DOHH2 (cell line): ENCODE measurements around the gene ITGAL.

Experiments used
- H3F3A ChIP-seq: fragments of 200-600 bp; sonication (generic), shearing (Covaris generic); 2 replicates; pipeline ENCODE4 v1.6.0; 2016; ENCODE audit warnings: antibody characterized with exemption, mild to moderate bottlenecking; ENCODE audit not compliant: control insufficient read depth, insufficient read depth
- H3K27ac ChIP-seq: fragments of 200-600 bp; sonication (generic); 2 replicates; pipeline ENCODE4 v1.5.1; 2014; ENCODE audit warnings: low read depth, mild to moderate bottlenecking, low read length, moderate library complexity
- H3K27me3 ChIP-seq: fragments of 200-600 bp; sonication (generic); 2 replicates; pipeline ENCODE4 v1.6.1; 2014; ENCODE audit warnings: mild to moderate bottlenecking, low read length, mixed read lengths; ENCODE audit not compliant: control insufficient read depth
- H3K36me3 ChIP-seq: fragments of 200-600 bp; sonication (generic); 2 replicates; pipeline ENCODE4 v1.6.1; 2014; ENCODE audit warnings: mild to moderate bottlenecking, low read length, moderate library complexity, mixed read lengths; ENCODE audit not compliant: control insufficient read depth
- H3K4me1 ChIP-seq: fragments of 200-600 bp; sonication (generic); 2 replicates; pipeline ENCODE4 v1.6.1; 2014; ENCODE audit warnings: mild to moderate bottlenecking, low read length, mixed read lengths; ENCODE audit not compliant: control insufficient read depth
- H3K4me2 ChIP-seq: fragments of 200-600 bp; sonication (generic); 2 replicates; pipeline ENCODE4 v1.6.0; 2014; ENCODE audit warnings: mild to moderate bottlenecking, low read length, moderate library complexity
- H3K4me3 ChIP-seq: fragments of 200-600 bp; sonication (generic); 2 replicates; pipeline ENCODE4 v1.5.1; 2014; ENCODE audit warnings: mild to moderate bottlenecking, low read length, mixed read lengths
- H3K79me2 ChIP-seq: fragments of 200-600 bp; sonication (generic); 2 replicates; pipeline ENCODE4 v1.6.1; 2014; ENCODE audit warnings: mild to moderate bottlenecking, low read length, mixed read lengths; ENCODE audit not compliant: control insufficient read depth
- H3K9me2 ChIP-seq: fragments of 200-600 bp; sonication (generic); replicated peaks from 2 replicates; pipeline ENCODE4 v1.6.1; 2014; ENCODE audit warnings: mild to moderate bottlenecking, low read length, mixed read lengths; ENCODE audit not compliant: control insufficient read depth
- H3K9me3 ChIP-seq: fragments of 200-600 bp; sonication (generic); 2 replicates; pipeline ENCODE4 v1.6.1; 2014; ENCODE audit warnings: antibody characterized with exemption, low read length, mixed read lengths; ENCODE audit not compliant: control insufficient read depth, insufficient read depth
- H4K20me1 ChIP-seq: fragments of 200-600 bp; sonication (generic); 2 replicates; pipeline ENCODE4 v1.6.0; 2014; ENCODE audit warnings: low read depth, mild to moderate bottlenecking, antibody characterized with exemption, low read length, moderate library complexity; ENCODE audit not compliant: control insufficient read depth, insufficient read depth
- CTCF ChIP-seq: fragments of 200-600 bp; sonication (generic); IDR thresholded peaks from one replicate; pipeline ENCODE4 v1.5.1; 2014; ENCODE audit warnings: antibody characterized with exemption, mild to moderate bottlenecking, low read depth, low read length; ENCODE audit not compliant: poor library complexity, severe bottlenecking
- EZH2phosphoT487 ChIP-seq: fragments of 200-600 bp; sonication (generic); IDR thresholded peaks from 2 replicates; pipeline ENCODE4 v1.6.1; 2017; ENCODE audit warnings: borderline replicate concordance, mild to moderate bottlenecking, antibody characterized with exemption, low read length, moderate library complexity, mixed read lengths

Gene ITGAL

GRCh38 chr16:30493941-30494488 lies 21.5 kb downstream of the ITGAL start:
- no peaks in the 10 kb centered on the region for H4K20me1 ChIP-seq
- no peaks in the 10 kb centered on the region for H3K27me3 ChIP-seq
- H3K9me3 ChIP-seq = no peaks in the 10 kb centered on the region
- H3K36me3 ChIP-seq = peaks cover 83% of the 10 kb centered on the region
- no peaks in the 10 kb centered on the region for H3K9me2 ChIP-seq
- H3K4me2 ChIP-seq = no peak overlapping the region
- H3K4me1 ChIP-seq = no peaks in the 10 kb centered on the region
- peaks cover 5% of the 10 kb centered on the region; the same call in 1 of the 2 replicates for H3F3A ChIP-seq
- H3K79me2 ChIP-seq = peaks cover 4% of the 10 kb centered on the region; the same call in 1 of the 2 replicates
- TF ChIP-seq CTCF (no peak), EZH2phosphoT487 (no peak)
- no peak overlapping the region for H3K27ac ChIP-seq
- no peak overlapping the region for H3K4me3 ChIP-seq

DNA sequence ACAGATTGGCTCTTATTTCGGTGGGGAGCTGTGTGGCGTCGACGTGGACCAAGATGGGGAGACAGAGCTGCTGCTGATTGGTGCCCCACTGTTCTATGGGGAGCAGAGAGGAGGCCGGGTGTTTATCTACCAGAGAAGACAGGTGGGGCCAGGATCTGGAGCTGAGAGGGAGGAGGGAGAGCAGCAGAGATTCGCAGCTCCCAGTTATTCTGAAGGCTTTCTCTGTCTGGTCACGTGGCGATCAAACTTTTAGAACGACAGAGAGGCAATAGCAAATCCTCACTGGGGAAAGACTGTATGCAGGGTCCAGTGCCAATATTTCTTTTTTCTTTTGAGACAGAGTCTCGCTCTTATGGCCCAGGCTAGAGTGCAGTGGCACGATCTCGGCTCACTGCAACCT lies 22.2 kb downstream of the ITGAL start:
- H3K9me3 ChIP-seq = no peaks in the 10 kb centered on the region
- H3K4me3 ChIP-seq = no peak overlapping the region
- no peaks in the 10 kb centered on the region for H4K20me1 ChIP-seq
- TF ChIP-seq EZH2phosphoT487 (no peak), CTCF (no peak)
- H3K36me3 ChIP-seq = peaks cover 80% of the 10 kb centered on the region
- peaks cover 4% of the 10 kb centered on the region; the same call in 1 of the 2 replicates for H3K79me2 ChIP-seq
- H3K9me2 ChIP-seq = no peaks in the 10 kb centered on the region
- H3K27me3 ChIP-seq = no peaks in the 10 kb centered on the region
- no peaks in the 10 kb centered on the region for H3K4me1 ChIP-seq
- peaks cover 5% of the 10 kb centered on the region; the same call in 1 of the 2 replicates for H3F3A ChIP-seq
- H3K27ac ChIP-seq = no peak overlapping the region
- no peak overlapping the region for H3K4me2 ChIP-seq

- peaks cover 68% of the 10 kb centered on the region for H3K36me3 ChIP-seq
- no peaks in the 10 kb centered on the region for H3K9me3 ChIP-seq
- no peak for TF ChIP-seq CTCF
- no peak for TF ChIP-seq EZH2phosphoT487
- H3K79me2 ChIP-seq = no peaks in the 10 kb centered on the region; the same call in none of the 2 replicates
- H3K4me1 ChIP-seq = no peaks in the 10 kb centered on the region
- no peak overlapping the region for H3K4me3 ChIP-seq
- H3K27ac ChIP-seq = no peak overlapping the region
- no peaks in the 10 kb centered on the region for H3K27me3 ChIP-seq
- H3K9me2 ChIP-seq = no peaks in the 10 kb centered on the region
- no peaks in the 10 kb centered on the region for H3F3A ChIP-seq
- no peaks in the 10 kb centered on the region for H4K20me1 ChIP-seq
- H3K4me2 ChIP-seq = no peak overlapping the region
Observed at GRCh38 chr16:30499284-30499683, 26.7 kb downstream of the ITGAL start.
